NCI-H2029 treated with DMSO at 0.1 percent for 48 hours (cell line): ENCODE results near the gene DAPP1.
A peak's percentile ranks its signal among the peaks of the same experiment; 100 is the strongest.
"Not testable (repeated sequence)": the region's sequence is repeated elsewhere in the genome, so short reads cannot be mapped to it uniquely, and the experiment has no call there.

Experiments used
- DNase-seq: peaks from one replicate; lab custom pipeline; 2025; lab: John Stamatoyannopoulos, UW

DAPP1 gene

DNA sequence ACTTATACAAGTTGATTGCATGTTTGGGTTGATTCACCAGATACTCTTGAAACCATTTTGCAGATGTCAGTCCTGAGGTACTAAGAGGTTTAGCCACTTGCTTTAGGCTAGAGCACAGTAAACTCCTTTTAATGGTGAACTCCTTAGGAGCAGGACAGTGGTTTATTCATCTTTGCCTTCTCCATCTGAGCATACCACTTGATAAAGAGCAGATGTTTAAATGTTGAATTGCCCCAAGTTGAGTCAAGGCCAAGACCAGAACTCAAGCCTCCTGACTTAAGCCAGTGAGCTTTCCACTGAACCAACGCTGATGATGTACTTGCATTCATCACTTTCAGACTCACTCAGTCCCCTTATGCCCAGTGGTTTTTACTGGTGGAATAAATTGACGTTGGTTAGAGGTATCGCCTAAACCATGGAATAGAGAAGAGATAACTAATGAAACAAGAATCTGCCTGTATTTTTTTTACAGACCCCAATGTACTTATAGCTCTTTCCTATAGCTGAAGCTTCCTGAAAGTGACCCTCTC is 7.5 kb downstream of the DAPP1 start:
- no peak for DNase-seq

DNA sequence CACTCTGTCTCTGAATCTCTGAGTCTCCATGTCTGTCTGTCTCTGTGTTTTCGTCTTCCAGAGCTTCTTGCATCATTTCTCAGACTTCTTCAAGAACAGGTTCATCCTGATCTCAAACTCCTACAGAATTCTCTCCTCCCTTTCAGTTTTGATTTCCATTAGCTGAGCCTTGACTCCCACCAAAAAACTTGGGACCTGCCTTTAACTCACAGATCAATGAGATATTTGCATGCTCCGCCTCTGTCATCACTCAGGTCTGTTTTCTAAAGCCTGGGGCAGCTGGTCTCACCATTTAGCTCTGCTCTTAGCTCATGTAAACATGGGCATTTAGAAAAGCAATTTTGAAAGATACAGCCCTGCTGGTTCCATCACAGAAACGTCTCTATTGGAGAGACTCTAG is 8.6 kb downstream of the DAPP1 start:
- no peak for DNase-seq

DNA sequence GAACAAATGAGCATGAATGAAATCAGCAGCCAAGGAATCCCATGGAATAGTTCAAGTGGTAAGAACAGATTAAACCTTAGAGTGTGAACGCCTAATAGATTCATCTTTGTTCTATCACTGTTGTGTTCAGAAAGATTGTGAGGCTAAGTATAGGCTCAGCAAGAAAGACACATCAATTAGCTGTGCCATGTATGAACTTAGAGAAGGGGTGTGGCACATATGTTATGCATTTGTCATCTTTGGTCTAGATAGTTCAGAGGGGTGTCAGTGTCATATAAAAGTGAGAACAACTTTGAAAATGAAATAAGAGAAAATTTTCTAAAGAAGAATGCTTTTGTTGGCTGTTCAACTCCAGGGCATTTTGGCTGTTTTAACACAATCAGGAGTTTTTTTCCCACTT is 9.4 kb downstream of the DAPP1 start:
- DNase-seq = no peak

DNA sequence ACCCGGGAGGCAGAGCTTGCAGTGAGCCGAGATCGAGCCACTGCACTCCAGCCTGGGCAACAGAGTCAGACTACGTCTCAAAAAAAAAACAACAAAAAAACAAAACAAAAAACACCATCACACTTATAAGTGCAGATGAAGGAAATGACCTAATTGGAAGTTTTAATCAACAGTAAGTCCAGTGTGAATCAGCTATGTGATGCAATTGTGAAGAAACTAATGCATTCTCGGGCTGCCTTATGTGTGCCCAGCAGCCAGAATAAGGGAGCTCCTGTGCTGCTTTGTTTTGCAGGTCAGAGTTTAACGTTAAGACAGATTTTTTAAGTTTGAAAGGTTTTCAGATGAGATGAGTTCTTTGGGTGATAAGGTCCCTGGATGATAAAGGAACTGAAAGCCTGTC is 10.8 kb downstream of the DAPP1 start:
- DNase-seq = no peak

DNA sequence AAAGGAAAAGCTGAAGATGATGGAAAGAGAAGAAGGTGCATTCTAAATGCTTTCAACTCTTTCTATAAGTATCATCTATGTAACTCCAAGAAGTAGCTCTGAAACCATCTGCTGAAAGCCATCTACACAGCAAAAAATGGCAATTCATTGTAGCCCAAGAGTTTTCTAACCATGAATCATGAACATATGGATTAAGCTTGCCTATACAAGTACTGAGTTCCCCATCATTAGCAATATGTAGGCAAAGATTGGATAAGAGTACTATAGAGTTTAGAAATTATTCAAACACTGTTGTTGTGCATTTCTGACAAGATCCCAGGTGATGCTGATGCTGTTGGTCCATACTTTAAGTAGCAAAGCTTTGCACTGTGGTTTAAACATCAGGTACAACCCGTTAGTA is 11.2 kb downstream of the DAPP1 start:
- DNase-seq = no peak

DNA sequence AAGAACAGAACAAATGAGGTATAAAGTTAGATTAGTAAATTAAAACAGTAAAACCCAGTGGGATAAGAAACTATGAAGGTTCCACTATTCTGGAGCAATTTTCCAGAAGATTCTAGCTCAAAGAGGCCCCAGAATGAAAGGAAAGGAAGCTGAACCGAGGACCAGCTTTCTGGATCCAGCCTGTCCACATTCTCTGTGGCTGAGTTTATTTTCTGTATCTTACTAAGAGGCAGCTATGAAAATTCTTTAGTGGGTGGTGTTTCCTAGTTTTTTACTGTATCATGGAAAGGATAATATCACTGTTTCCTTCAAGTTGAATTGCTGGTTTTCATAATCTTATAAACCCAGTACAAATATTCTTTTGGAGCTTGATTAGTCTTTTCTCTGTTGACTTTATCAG is 11.8 kb downstream of the DAPP1 start:
- no peak for DNase-seq

DNA sequence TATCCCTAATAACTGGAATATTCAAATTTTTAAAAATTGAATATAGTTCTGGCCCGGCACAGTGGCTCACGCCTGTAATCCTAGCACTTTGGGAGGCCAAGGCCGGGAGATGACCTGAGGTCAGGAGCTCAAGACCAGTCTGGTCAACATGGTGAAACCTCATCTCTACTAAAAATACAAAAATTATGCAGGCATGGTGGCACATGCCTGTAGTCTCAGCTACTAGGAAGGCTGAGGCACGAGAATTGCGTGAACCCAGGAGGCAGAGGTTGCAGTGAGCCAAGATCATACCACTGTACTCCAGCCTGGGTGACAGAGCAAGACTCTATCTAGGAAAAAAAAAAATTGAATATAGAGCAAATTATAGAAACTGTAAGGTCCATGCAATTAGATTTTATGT is 13.4 kb downstream of the DAPP1 start:
- not testable (repeated sequence) for DNase-seq

DNA sequence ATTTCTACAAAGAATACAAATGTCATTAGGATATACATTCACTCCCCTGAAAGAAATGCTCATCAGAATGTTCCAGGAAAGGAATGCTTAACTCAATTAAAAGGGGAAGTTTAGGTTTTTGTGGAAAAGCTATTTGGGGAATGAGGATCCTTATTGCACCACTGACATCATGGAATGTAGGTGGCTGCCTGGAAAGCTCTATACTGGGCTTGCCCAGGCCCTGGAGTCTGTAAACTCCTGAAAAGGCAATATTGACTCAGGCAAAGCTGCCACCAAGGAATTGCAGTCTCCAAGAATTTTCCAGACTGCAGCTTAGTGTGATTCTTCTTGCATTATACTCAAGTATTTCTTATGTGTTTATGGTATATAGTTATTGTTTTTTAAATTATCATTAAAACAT is 15.7 kb downstream of the DAPP1 start:
- DNase-seq = no peak

DNA sequence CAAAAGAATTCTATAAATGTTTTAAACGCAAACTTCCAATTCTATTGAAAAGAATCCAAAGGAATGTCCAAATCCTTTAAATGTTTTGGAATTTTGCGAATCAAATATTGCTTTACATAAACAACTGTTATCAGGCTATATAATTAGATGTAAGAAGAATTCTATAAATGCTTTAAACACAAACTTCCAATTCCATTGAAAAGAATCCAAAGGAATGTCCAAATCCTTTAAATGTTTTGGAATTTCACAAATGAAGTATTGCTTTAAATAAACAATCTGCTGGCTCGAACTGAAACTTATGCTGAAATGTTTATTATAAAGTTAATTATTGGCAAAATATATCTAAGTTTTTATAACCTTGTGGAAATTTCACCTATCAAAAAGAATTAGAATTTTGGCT is 16.1 kb downstream of the DAPP1 start:
- no peak for DNase-seq

DNA sequence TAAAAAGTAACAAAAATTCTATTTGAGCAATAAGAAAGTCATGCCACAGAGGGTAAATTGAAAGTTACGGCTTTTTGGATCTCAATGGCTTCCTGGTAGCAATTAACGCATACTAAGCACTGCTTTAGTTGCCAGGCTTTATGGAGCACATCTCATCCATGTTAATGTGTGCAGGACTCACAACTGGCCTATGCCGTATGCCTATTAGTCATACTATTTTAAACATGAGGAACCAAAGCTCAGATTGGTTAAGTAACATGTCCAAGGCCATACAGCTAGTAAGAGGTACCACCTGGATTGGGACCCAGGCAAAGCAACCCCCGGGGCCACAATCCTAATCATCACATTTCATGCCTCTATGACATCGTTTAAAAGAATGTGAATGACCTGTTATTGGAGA is 17.1 kb downstream of the DAPP1 start:
- DNase-seq = no peak

DNA sequence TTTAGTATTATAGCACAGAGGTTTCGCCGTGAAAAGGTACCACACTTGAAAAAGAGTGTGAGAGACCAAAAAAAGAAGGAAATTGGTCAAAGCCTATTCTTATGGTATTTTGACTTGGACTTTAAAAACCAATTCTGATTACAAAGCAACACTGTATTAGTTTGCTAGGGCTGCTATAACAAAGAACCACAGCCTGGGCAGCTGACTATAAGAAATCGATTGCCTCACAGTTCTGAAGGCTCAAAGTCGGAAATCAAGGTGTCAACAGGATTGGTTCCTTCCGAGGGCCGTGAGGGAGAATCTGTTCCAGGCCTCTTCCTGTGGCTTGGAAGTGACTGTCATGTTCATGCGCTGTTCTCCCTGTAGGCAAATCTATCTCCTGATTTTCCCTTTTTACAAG is 17.9 kb downstream of the DAPP1 start:
- DNase-seq = no peak

DNA sequence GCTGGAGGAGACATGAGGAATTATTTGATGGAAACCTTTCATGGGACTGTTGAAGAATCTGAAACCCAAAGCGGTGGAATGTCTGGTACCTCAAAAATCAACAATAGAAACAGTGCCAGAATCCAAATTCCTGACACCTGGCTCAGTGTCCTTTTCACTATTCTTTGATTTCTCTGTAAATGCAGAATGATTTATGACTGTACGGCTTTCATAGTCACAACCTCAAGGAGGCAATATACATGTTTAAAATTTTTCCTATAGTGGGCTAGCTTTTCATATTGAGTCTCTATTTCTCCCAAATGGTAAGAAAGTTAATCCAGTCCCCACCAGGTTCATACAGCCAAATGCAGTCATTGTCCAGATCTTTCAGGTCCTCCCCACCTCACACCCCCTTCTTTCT is 19.3 kb downstream of the DAPP1 start:
- no peak for DNase-seq

DNA sequence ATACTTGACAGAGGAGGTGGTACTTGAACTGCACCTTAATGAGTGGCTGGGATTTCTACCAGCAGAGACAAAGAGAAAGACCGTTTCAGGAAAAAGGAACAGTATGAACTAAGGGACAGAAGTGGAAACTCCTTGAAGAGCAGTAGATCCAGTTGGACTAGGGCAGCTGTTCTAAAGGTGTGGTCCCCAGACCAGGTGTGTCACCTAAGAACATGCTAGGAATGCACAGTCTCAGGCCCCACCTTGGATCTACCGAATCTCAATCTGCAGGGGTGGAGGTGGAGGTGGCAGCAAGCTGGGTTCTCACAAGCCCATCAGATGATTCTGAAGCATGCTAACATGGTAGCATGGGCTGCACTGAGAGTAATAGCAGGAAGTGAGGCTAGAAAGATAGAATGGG is 22.3 kb downstream of the DAPP1 start:
- no peak for DNase-seq

DNA sequence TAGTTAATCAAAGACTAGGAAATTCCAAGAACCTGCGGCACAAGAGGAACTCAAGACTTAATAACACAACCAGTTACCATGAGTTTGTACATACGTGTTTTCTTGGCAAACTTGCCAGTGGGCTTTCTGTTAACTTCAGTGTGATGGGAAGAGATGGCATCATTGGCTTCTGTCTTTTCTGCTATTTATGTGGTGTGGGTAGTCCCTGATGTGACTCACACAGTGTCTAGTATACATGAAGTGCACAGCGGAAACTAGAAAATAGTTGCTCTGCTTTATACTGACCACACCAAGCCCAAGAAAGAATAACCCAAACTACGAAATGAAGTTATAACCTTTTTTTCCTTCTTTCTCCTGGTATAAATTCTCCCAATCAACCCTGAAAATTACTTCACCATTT is 24.5 kb downstream of the DAPP1 start:
- DNase-seq = no peak

DNA sequence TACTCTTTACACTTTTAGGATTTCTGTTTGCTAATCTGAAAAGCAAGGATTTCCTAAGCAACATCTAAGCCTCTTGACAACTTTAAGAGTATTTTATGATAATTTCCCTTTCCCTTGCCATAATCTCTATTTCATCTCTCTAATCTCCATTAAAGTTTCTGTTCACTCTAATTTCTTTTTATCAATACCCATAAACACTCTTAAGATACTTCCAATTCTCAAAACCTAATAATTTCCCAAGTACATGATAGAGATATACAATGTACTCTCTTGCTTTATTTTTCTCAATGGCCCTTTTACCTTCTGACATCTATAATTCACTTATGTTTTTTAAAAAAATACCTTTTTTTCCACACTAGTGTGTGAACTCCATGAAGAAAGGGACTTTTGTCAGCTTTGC is 26.8 kb downstream of the DAPP1 start:
- DNase-seq = no peak

DNA sequence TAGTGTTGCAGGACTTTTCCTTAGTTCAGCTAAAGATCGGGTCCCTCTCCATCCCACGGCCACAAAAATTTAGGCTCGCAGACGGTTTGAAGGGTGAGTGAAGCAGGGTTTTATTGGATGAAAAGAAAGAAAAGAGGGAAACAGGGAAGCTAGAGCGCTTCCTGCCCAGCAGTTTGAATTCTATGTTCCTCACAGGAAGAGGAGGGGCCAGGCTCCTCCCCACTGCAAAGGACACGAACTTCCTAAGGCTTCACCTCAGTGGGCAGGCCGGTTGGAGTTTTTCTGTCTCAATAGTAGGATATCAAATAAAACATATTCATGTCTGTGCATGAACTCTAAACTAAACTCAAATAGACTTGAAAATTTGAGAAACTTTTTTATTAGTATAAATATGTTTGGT is 27.4 kb downstream of the DAPP1 start:
- no peak for DNase-seq

DNA sequence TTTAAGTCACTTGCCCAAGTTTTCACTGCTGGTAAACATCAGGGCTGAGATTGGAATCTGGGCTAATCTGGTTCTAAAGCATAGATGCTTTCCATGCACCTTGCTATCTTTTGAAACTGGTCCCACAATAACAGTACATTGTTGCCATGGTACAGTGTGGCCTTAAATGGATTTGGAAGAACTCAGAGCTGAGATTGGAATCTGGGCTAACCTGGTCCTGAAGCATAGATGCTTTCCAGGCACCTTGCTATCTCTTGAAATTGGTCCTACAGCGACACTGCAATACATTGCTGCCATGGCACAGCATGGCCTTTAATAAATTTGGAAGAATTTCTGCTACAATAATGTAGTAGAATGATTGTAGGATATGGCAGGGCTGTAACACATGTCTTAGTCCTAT is 28.6 kb downstream of the DAPP1 start:
- no peak for DNase-seq

DNA sequence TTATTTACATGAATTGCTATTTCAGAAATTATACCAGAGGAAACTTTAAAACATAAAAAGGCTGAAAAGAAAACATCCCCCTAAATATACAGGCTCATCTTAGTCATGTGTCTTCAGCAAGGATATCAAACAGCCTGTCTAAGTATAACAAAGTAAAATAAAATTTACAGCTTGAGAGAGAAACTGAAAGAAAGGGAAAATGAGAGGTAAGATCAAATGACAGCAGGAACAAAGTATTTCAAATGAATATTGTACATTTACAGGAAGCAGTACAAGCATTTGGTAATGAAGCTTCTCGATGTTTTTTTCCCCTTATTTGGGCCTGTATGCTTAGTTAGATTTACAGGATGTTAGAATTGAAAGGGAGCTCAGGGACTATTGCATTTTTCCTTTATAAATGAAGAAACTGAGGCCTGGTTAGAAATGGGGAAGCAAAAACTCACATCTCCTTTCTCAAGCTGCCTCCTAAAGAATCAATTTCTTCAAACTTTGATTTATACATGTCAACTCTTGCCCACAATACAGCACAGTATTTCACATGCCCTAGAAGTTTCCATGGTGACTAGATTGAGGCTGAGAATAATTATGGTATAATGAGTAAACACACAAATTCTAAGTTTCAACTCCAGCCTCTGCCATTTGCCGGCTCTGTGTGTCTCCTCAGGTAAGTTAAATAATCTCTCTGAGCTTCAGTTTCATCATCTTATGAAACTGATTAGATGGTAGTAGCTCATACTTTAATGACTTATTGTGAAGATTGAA is 29.3 kb downstream of the DAPP1 start:
- DNase-seq = no peak

DNA sequence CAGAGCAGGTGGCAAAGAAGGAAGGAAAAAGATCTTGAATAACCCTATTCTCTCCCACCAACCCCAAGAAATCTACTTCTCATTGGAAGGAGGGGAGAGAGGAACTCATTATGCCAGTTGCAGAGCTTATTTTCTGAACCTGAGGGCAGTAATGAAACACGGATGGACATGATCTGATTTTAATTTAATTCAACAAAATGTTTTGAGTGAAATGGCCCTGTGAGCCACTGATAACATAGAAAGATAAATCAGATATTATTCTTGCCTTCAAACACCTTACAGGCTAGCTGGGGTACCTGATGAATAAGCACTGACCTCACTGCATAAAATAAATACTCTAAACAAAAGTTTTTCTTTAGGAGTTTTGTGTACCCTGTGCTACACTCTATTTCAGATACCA is 30.3 kb downstream of the DAPP1 start:
- DNase-seq = no peak

DNA sequence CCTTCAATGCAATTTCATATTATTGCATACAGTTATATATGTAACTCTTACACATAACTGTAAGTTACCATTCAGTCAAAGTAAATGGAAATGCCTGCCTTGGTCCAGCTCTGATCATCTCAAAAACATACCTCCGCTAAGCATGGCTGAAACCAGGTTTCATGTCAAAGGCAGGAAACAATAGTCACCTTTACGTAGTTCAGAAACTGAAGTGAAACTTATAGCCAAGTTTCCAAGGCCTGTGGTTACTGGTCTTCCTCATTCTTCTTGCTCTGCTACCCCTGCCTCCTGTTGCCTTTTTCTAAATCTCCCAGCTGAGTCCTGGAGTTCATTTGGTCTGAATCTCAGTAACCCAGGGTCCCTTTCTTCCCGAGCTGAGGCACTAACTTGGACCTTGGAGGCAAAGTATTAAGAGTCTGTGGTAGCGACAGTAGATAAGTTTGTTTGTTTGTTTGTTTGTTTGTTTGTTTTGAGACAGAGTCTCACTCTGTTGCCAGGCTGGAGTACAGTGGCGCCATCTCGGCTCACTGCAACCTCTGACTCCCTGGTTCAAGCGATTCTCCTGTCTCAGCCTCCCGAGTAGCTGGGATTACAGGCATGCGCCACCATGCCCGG is 30.8 kb downstream of the DAPP1 start:
- DNase-seq = no peak

DNA sequence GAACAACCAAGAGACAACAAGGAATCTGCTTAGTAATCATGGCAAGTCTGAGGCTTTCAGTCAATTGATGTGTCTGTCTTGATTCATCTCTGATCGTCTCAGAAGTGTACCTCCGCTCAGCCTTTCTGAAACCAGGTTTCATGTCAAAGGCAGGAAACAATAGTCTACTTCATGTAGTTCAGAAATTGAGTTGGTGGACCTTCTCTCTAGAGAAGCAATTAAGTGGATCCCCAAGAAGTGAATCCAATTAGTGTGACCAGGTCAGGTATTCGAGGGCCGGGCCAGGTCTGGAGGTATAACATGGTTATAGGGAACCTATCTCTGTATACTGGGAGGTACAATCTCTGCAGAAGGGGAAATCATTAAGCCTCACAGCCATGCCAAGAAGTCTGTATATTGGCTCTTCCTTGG is 32.0 kb downstream of the DAPP1 start:
- DNase-seq = no peak

DNA sequence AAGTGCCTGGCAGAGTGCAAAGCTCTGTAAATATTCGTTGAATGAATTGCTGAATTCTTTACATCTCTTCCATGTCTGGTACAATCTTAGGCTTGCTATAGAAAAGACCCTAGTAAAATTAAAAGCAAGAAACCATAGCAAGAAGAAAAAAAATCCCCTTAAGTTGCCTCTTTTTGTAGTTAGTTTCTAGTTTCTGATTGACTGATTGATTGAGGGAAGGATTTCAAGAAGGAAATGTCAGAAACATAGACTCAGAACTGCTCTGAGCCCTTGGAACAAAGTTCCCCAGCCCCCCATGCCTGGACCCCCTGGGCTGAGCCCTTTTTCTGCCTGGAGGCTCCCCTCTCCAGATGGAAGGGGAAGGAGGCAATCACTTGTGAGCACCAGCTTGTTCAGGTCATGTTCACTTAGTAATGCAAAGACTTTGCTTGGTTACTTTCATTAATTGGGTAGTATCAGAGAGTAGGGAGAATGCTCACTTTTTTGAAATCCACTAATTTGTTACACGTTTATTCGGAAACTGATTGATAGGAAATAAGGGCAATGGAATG is 35.6 kb downstream of the DAPP1 start:
- no peak for DNase-seq

DNA sequence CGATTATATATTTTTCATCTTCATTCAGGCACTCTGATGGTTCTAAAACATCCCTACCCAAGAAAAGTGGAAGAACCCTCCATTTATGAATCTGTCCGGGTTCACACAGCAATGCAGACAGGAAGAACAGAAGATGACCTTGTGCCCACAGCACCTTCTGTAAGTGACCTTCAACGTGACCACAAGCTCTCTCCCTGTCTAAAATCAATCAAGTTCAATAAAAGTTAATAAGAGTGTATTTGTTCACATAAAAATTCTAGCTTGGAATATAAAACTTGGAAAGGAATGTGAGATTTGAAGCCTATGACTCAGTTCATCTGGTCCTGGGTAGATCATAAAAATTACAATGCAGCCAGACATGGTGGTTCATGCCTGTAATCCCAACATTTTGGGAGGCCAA is 36.6 kb downstream of the DAPP1 start:
- no peak for DNase-seq

DNA sequence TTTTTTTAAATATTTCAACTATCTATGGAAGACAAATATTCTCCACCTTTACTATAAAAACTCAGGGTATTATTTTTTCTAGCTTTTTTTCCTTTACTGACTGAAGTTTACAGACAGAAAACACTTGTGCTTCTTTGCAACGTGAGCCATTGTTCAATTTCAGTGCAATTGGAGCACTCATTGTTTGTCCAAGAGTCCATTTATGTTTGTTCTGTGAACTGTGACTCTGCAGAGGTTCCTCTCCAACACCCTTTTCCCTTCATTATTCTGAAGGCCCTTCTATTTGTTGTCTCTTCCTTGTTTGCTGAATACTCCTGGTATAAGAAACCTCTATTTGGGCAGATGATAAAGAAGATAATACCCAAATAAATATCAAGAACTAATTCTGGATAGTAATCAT is 37.4 kb downstream of the DAPP1 start:
- DNase-seq = peak; percentile 31
